HG03025 (cell line): Measurements from ENCODE around the gene RPLP2.
A peak's percentile ranks its signal among the peaks of the same experiment; 100 is the strongest.

Experiments used
- ATAC-seq: cut with Tn5 transposase; IDR thresholded peaks from one replicate; pipeline ENCODE4 v1.9.1; 2021; ENCODE audit warnings: mild to moderate bottlenecking, moderate library complexity; ENCODE audit not compliant: unreplicated experiment, low FRiP score

Gene RPLP2

GRCh38 chr11:833114-833791, 23.5 kb downstream of the RPLP2 start:
- ATAC-seq = no peak

DNA sequence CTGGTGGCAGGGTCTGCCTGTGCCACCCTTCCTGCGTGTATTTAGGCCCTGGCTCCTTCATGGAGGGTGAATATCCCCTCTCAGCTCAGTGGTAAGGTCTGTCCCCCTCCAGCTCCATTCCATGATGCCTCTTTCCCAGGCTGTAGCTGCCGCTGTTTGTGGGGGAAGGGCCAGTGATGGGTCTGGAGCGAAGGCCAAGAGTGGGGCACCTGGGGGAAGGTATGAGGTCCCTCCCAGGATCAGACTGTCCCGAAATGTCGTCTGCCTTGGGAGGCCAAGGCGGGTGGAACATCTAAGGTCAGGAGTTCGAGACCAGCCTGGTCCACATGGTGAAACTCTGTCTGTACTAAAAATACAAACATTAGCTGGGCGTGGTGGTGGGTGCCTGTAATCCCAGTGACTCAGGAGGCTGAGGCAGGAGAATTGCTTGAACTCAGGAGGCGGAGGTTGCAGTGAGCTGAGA, 24.1 kb downstream of the RPLP2 start:
- ATAC-seq = no peak

GRCh38 chr11:834371-835316, 24.9 kb downstream of the RPLP2 start:
- ATAC-seq = no peak

GRCh38 chr11:836274-836673, 26.5 kb downstream of the RPLP2 start:
- no peak for ATAC-seq

DNA sequence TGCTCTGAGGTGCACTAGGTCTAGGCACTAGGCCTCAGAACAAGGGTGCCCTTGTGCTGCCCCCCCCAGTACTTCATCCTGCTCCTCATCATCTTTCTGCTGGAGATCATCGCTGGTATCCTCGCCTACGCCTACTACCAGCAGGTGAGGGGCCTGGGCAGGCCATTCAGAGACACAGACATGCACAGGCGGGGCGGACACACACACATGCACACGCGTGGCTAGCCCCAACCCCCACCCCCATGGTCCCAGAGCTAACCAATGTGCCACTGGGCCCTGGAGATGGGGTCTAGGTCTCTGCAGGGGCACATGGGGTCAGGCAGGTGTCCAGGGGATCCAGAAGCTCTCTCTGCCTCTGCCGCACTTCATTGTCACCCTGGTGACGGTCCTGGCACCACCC, 26.9 kb downstream of the RPLP2 start:
- ATAC-seq = no peak

DNA sequence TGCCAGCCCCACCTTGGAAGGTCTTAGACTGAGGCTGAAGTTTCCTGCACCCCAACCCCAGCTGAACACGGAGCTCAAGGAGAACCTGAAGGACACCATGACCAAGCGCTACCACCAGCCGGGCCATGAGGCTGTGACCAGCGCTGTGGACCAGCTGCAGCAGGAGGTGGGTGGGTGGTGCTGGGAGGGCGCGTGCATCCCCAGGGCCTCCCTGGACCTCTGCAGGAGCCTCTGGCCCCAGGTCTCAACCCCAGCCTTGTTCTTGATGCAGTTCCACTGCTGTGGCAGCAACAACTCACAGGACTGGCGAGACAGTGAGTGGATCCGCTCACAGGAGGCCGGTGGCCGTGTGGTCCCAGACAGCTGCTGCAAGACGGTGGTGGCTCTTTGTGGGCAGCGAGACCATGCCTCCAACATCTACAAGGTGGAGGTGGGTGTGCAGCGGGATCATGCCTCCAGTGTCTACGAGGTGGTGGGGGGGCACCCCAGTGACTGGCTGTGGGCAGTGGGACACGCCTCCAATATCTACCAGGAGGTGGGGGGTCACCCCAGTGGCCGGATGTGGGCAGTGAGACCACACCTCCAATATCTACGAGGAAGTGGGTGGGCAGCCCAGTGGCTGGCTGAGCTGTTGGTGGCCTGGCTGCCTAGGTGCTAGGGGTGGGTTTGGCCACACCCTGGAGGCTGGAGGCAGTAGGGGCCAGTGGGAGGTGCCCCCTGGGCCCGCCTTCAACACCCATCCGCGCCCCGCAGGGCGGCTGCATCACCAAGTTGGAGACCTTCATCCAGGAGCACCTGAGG, 27.6 kb downstream of the RPLP2 start:
- ATAC-seq = no peak

DNA sequence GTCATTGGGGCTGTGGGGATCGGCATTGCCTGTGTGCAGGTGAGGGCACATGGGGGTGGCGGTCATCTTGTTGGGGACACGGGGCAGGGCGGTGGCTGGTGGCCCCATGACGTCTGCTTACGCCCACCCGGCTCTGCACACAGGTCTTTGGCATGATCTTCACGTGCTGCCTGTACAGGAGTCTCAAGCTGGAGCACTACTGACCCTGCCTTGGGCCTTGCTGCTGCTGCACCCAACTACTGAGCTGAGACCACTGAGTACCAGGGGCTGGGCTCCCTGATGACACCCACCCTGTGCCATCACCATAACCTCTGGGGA, 28.2 kb downstream of the RPLP2 start:
- no peak for ATAC-seq

GRCh38 chr11:838441-839279, 28.9 kb downstream of the RPLP2 start:
- no peak for ATAC-seq

GRCh38 chr11:839280-839623, 29.5 kb downstream of the RPLP2 start:
- no peak for ATAC-seq

GRCh38 chr11:839875-840617, 30.3 kb downstream of the RPLP2 start:
- no peak for ATAC-seq

DNA sequence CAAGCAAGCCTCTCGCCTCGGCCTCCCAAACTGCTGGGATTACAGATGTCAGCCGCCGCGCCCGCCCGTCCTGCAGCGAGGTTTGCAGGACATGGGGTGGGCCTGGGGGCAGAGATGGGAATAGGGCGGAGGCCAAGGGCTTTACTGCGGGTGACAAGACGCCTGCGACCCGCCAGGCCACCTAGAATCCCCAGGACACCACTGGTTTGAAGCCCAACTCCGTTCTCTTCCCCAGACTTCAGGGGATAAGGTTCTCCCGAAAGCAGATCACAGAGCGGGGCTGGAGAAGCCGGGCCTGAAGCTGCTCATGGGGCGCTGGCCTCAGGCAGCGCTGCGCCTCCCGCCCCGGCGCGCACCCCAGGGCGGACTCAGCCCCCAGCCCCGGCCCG, 32.2 kb downstream of the RPLP2 start:
- ATAC-seq = peak; percentile 21

DNA sequence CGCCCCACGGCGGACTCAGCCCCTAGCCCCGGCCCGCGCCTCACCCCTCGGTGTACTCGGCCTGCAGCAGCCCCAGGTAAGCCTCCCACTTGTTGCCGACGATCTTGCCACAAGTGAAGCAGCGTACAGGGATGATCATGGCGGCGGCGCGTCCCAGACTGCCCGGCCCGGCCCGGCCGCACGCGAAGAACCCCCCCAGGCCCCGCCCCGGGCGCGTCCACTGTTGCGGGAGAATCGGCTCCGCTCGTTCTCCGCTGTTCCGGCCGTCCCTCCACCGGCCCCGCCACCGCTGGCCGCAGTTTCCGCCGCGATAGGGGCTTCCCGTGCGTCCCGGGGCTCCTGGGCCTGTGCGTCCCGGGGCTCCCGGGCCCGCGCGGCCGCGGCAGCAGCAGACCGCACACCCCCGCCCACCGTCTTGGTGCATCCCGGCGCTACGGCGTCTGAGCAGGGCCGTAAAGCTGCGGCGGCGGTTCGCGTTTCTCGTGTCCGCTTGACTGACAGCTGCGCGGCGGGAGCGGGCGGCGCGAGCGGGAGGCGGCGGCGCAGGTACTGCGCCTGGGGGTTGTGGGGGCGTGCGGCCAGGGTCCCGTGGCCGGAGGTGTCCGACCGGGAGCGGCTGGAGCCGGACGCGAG, 32.7 kb downstream of the RPLP2 start, which contains the start of the genes POLR2L and TSPAN4:
Gene POLR2L (minus strand): TSS at position 160 of the 633 bp plus-strand sequence. CDS start 21 bp downstream, at position 139.
Gene TSPAN4 (plus strand): TSS at position 483 of the 633 bp plus-strand sequence. CDS start 7,453 bp downstream, outside the sequence.
- ATAC-seq = peak; percentile 52

GRCh38 chr11:843086-843734, 33.4 kb downstream of the RPLP2 start:
- ATAC-seq = peak; percentile 2

DNA sequence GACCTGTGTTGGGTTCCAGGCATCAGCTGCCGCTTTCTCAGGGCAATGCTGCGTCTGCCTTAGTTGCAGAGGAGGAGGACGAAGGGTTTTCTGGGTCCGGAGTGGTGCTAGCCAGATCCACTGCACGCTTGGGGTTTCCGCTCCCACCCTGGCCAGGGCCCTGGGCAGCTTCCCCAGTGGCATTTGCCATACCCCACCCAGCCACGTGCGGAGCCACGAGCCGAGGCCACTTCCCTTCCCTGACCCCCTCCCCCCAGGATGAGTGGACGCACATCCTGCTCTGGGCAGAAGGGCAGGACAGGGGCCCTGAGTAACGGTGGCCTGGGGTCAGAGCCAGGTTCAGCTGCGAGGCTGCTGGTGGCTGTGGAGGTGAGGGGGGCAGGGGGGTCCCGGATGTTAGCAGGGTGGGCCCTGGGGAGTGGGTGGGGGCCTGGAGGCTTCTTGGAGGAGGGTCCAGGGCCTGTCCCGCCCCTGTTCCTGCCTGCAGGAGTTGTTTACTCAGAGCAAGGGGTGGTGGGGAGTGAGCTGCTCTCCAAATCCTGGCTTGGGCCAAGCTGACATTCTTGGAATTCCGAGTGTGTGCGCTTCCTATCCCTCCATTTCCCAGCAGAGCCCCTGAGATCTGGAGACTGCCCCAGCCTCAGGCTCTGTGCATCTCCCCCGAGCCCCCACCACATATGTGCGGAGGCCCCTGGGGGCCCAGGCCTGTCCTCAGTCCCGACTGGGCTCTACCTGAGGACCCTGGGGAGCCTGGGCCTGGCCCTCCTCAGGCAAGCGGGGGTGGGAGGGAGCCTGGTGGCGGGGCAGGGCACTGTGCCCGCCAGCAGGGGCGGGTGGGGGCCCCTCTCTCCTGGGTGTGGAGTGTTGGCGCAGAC, 34.3 kb downstream of the RPLP2 start:
- ATAC-seq = no peak

GRCh38 chr11:844693-845644, 35.2 kb downstream of the RPLP2 start:
- ATAC-seq = no peak

DNA sequence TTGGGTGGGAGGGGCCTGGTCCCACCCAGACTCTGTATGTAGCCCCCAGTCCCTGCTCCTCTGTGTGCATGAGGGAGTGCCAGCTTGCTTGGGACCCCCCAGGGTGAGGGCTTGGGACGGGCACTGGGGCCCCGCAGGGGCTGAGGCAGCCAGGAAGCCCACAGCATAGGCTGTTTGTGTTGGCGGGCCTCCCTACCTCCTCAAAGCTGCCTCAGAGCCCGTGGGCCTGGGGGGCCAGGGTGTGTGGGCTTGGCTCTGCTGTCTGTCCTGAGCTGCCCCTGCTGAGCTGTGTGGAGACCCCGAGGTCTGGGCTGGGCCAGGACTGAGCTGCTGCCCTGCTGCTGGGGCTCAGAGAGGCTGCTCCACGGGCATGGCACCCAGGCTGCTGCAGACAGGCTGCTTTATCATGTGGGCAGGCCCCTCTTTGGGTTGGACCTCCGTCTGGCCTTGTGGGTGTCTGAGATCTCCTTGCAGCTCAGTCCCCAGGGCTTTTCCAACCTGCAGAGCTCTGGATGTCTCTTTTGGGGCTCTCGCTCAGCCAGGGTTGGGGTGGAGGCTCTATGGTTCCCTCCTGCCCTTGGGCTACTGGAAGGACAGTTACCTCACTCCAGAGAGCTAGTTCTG, 36.2 kb downstream of the RPLP2 start:
- no peak for ATAC-seq
